ENCODE data around the gene DHCR7. TPM values are rescaled to one million over a fixed set of nuclear protein-coding genes. Genes with fewer than 3 reads are reported as not detected.
A peak's percentile ranks its signal among the peaks of the same experiment; 100 is the strongest.

The DHCR7 gene
- total RNA-seq, 1 donor from 2014 or later = 28.0 TPM

DNA sequence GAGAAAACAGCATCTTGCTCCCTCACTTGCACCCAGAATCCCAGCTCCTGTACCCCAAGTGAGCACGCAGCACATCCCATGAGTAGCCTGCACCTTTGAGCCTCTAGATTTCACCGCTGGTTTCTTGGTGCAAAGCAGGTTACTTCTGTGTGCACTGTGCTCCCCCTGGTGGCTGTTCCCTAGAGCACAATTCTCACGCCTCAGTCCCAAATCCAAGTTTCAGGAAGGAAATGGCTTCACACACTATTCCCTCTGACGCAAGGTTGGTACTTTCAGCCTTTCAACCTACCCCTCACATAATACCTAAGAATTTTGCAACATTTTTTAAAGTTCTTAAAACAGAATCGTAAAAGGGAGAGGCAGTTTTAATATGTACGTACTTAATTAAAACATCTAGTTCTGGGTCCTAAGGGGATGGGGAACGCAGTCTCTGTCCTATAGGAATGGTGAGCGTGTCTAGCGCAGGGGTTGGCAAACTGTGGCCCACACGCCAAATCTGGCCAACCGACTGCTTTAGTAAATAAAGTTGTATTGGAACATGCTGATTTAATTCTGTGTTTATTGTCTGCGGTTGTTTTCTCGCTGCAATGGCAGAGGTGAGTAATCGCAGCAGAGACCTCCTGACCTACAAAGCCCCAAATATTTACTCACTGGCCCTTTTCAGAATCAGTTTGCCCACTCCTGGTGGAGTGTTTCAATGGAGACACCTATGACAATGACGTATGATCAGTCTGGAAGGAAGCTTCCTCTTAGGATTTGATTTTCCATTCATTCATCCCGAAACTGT lies 27.5 kb downstream of the DHCR7 start:
- DNase-seq (ENCODE audit: low read depth) = peak; percentile 46

- DNase-seq (ENCODE audit: low read depth) = no peak
These were observed 29.6 kb downstream of the DHCR7 start for GRCh38 chr11:71418643-71419042.

DNA sequence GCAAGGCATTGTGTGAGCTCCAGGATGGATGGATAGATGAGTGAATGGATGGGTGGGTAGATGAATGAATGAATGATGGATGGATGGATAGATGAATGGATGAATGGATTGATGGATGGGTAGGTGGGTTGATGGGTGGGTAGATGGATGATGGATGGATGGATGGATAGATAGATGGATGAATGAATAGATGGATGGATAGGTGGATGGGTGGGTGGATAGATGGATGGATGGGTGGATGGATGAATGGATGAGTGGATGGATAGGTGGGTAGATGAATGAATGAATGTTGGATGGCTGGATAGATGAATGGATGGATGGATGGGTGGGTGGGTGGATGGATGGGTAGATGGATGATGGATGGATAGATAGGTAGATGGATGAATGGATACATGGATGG lies 33.5 kb downstream of the DHCR7 start:
- DNase-seq (ENCODE audit: low read depth) = no peak

DNA sequence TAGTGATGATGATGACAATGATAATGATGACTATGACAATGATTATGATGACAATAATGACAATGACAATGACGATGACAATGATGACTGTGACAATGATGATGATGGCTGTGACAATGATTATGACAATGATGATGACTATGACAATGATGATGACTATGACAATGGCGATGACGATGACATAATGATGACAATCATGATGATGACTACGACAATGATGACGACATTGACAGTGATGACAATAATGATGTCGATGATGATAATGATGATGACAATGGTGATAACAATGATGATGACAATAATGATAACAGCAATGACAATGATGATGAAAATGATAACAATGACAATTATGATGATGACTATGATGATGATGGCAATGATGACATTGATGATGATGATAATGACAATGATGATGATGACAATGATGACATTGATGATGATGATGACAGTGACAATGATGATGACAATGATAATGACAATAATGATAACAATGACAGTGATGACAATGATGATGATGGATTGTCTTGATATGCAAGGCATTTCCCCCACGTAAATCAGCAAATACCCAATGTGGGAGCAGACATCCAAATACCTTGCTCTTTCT lies 37.7 kb downstream of the DHCR7 start:
- DNase-seq (ENCODE audit: low read depth) = no peak

DNA sequence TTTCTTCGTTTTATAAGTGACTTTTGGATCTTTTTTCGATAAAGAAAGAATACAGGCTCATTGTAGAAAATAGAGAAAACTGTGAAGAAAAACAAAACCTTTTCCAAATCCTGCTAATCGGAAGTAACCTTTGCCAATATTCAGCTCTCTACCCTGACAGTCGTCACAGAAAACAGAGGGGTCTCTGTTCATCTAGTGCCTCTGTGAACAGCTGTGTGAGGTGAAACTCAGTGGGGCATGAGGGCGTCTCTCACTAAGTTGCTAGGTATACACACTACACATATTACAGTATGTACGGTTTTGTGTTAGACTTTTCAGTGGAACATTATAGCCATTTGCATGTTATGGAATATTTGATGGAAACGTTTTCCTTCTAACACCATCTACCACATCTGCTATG lies 39.4 kb downstream of the DHCR7 start:
- no peak for DNase-seq (ENCODE audit: low read depth)

DNA sequence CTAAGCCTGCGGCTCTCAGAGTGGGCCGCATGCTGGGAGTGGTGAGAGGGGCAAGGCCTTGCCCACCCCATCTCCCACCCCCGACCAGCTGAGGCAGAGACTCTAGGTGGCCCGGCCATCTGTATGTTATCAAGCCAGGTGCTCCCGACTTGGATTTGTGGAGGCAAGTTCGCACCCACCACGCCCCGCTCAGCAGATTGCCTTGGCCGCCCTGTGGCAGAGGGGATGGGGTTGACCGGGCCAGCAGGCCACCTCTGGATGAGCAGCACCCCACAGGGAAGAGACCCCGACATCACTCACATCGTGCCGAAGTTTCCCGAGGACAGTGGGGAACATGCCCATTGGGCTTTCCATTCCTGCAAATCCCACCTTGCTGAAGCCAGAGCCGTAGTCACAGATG lies 40.8 kb downstream of the DHCR7 start:
- no peak for DNase-seq (ENCODE audit: low read depth)

DNA sequence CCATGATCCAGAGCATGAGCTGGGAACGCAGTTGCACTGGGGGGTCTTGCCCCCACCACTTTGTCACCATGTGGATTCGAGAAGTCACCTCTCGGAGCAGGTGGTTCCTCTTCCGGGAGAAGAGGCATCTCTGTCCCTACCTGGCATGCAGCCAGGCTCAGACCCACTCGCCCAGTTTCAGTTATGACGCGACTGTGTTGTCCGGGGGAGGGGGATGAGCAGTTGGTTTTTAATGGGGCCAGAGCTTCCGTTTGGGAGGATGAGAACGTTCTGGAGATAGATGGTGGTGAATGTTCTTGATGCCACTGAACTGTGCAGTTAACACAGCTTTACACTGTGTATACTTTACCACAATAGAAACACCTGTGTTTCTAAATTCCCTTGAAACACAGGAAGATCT lies 41.5 kb downstream of the DHCR7 start:
- DNase-seq (ENCODE audit: low read depth) = no peak

- DNase-seq (ENCODE audit: low read depth) = no peak
These were observed 44.0 kb downstream of the DHCR7 start for GRCh38 chr11:71404209-71404608.

DNA sequence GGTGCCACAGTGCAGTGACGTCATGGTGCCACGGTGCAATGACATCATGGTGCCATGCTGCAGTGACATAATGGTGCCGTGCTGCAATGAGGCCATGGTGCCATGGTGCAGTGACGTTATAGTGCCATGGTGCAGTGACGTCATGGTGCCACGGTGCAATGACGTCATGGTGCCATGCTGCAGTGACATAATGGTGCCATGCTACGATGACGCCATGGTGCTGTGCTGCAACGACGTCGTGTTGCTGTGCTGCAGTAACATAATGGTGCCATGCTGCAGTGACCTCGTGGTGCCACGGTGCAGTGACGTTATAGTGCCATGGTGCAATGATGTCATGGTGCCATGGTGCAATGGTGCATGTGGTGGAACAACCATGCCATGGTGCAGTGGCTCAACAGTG lies 45.3 kb downstream of the DHCR7 start:
- no peak for DNase-seq (ENCODE audit: low read depth)

DNA sequence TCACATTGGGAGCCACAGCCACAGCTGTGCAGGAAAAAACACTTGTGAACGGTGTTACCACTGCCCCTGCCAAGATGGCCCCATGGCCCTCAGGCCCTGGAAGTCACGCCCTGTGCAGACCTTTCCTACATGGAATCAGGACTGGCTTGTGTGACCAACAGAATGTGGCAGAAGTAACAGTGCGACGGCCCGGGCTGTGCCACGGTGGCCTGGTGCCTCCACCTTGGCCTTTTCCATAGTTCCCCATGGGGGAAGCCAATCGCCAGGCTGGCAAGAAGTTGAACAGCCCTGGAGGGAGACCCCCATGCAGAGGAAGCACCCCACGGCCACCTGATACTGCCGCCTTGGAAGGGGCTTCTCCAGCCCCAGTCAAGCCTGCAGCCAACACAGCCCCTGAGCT lies 48.0 kb downstream of the DHCR7 start:
- DNase-seq (ENCODE audit: low read depth) = no peak

DNA sequence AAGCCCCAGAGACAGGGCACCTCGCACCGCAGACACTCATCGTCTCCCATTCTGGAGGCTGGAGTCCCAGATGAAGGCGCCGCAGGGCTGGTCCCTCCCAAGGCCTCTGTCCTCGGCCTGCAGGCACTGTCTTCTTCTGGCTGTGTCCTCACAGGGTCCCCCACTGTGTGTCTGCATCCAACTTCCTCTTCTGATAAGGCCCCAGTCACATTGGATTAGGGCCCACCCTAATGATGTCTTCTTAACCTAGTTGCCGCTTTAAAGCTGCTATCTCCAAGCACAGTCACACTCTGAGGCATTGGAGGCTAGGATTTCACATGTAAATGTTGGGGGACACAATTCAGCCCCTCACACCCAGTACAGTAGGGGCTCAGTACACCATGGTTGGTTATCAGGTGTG lies 48.9 kb downstream of the DHCR7 start:
- no peak for DNase-seq (ENCODE audit: low read depth)

- no peak for DNase-seq (ENCODE audit: low read depth)
These were observed 50.2 kb downstream of the DHCR7 start for GRCh38 chr11:71397961-71398360.

DNA sequence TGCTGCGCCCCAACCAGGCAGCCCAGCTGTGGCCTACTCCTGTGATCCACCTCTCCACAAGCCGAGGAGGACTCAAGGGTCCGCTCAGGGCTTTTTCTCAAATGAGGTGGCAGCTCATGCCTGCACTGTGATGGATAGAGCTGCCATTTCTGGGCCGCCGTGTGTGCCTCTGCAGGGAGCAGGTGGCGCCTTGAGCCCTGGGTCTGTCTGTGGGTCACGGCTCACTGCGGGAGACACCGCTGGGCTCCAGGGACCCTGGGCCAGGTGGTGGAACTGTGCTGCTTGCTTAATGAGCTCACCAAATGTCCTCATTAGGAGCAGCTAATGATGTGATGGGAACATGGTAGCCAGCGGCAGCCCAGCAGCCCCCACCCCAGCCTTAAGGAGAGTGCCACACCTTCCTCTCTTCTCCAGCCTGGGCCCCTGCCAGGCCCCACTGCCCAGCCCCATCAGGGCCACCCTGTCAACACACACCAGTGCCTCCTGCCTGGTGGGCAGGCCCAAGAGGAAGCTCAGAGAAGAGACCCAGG lies 50.8 kb downstream of the DHCR7 start:
- DNase-seq (ENCODE audit: low read depth) = no peak

DNA sequence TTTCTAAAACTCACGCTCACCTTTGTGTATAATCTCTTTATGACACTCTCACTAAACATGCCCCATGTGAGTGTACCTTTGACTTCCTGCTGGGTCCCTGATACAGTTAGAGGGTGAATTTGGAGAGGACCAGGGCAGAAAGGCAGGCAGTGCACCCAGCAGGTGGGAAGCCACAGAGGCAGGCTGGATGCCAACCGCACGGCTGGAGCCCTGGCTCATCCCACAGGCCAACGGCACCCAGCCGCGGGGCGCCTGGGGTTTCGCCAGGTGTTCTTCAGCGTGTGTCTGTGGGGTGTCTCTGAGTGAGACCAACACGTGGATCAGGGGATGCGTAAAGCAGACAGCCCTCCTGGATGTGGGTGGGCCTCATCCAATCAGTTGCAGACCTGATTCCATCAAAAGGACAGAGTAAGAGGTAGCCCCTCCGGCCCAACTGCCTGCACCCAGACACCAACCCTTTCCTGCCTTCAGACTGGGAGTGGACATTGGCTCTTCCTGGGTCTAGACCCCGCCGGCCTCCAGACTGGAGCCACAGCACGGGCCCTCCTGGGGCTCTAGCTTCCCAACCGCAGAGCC lies 51.6 kb downstream of the DHCR7 start:
- DNase-seq (ENCODE audit: low read depth) = no peak

DNA sequence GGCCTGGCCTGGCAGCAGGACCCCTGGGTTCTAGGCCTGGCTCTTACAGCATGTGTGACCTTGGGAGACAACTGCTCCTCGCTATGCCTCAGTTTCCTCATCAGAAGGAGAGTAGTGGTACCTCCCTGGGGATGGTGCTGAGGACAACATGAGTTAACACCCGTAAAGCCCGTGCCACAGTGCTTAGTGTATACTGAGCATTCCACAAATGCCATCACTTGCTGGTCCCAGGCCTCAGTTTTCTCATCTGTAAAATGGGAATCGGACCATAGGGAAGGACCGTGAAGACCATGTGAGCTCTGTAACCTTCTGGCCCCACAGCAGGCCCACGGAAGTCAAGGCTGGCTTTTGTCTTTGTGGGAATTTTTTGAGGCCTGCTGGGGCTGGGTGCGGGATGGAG lies 52.4 kb downstream of the DHCR7 start:
- no peak for DNase-seq (ENCODE audit: low read depth)

DNA sequence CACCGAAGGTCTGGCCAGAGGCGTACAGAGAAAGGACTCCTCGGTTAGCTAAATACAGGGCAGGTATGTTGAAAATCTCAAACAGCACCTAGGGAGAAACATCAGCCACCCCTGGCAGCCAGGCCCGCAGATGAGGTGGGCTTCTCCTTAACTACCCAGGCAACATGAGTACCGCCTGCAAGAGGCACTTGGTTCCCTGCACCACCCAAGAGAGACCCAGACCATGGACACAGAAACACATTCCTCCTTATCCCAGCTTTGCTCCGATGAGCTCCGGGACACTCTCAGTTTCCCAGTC lies 53.0 kb downstream of the DHCR7 start:
- no peak for DNase-seq (ENCODE audit: low read depth)

GRCh38 chr11:71393283-71393682 lies 54.9 kb downstream of the DHCR7 start:
- DNase-seq (ENCODE audit: low read depth) = no peak

DNA sequence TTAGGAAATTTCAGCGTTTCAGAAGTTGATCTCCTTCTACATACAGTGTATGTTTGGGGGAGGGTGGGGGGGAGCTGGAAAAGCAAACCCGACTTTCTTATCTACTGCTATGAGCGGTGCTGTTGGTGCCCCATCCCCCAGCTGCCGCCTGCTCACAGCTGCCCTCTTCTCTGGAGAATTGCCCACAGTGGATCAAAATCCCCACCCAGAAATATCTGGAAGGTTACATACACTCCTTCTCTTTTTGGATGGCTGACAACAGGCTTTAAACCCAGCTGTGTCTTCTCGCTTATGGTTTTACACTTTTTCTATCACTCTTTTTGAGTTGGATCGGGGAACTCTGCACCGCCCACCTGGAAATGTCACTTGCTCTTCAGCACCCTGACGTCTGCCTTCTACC lies 56.4 kb downstream of the DHCR7 start:
- no peak for DNase-seq (ENCODE audit: low read depth)

DNA sequence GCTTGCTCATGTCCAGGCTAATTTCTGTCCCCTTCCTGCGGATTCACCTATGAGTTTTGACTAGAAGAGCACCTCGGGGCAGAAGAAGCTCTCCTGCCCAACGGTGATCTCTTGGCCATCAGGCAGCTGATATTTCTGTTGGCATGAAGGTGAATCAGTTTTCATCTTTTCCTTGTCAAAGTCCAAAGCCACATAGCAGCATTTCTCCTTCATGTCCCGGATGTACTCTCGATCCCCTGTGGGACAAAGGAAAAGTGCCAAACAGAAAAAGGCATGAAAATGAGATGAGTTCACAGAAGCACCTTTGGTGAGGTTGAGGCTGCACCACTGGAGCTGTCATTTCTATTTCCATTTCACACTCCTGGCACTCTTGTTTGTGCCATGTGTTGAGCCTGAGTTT lies 56.8 kb downstream of the DHCR7 start:
- no peak for DNase-seq (ENCODE audit: low read depth)

DNA sequence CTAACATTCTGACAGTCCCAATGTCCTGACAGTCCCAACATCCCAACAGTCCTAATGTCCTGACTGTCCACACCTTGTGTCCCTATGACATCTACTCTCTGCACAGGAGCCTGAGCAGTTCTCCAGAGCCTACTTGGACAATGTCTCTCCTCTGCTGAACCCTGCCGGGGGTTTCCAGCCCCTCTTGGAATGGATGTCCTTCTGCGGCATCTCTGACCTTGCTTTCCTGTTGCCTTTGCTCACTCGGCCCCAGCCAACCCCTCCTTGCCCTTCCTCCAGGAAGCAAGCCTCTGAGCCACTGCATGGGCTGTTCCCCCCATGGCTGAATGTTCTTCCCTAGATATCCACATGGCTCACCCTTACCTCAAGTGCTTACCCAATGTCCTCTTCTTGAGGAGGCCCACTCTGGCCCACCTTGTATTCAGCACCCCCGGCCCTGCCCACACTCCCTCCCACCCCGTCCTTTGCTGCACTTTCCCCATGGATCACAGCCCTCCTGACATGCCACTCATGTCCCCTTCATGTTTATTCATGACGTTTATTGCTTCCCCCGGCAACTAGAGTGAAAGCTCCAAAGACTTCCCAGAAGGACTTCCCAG lies 59.5 kb downstream of the DHCR7 start:
- DNase-seq (ENCODE audit: low read depth) = no peak

DNA sequence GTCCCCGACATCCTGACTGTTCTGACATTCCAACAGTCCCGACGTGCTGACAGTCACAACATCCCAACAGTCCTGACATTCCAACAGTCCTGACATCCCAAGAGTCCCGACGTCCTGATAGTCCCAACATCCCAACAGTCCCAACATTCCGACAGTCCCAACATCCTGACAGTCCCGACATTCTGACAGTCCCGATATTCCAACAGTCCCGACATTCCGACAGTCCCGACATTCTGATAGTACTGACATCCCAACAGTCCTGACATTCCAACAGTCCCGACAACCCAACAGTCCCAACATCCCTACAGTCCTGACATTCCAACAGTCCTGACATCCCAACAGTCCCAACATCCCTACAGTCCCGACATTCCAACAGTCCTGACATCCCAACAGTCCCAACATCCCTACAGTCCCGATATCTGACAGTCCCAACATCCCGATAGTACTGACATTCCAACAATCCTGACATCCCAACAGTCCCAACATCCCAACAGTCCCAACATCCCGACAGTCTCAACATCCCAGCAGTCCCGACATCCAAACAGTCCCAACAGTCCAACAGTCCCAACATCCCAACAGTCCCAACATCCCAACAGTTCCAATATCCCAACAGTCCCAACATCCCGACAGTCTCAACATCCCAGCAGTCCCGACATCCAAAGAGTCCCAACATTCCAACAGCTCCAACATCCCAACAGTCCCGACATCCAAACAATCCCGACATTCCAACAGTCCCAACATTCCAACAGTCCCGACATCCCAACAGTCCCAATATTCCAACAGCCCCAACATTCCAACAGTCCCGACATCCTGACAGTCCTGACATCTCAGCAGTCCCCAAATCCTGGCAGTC lies 60.2 kb downstream of the DHCR7 start:
- DNase-seq (ENCODE audit: low read depth) = no peak

- DNase-seq (ENCODE audit: low read depth) = no peak
These were observed 61.0 kb downstream of the DHCR7 start for GRCh38 chr11:71387200-71387599.
